DOHH2 (cell line): ENCODE data around the gene GALE.

Source experiments
- EZH2phosphoT487 ChIP-seq: fragments of 200-600 bp; sonication (generic); IDR thresholded peaks from 2 replicates; pipeline ENCODE4 v1.6.1; 2017; ENCODE audit warnings: borderline replicate concordance, mild to moderate bottlenecking, antibody characterized with exemption, low read length, moderate library complexity, mixed read lengths
- TF ChIP-seq, protein P1 (sequence below): fragments of 200-600 bp; sonication (generic); IDR thresholded peaks from one replicate; pipeline ENCODE4 v1.5.1; 2014; ENCODE audit warnings: antibody characterized with exemption, mild to moderate bottlenecking, low read depth, low read length; ENCODE audit not compliant: poor library complexity, severe bottlenecking

DNA sequence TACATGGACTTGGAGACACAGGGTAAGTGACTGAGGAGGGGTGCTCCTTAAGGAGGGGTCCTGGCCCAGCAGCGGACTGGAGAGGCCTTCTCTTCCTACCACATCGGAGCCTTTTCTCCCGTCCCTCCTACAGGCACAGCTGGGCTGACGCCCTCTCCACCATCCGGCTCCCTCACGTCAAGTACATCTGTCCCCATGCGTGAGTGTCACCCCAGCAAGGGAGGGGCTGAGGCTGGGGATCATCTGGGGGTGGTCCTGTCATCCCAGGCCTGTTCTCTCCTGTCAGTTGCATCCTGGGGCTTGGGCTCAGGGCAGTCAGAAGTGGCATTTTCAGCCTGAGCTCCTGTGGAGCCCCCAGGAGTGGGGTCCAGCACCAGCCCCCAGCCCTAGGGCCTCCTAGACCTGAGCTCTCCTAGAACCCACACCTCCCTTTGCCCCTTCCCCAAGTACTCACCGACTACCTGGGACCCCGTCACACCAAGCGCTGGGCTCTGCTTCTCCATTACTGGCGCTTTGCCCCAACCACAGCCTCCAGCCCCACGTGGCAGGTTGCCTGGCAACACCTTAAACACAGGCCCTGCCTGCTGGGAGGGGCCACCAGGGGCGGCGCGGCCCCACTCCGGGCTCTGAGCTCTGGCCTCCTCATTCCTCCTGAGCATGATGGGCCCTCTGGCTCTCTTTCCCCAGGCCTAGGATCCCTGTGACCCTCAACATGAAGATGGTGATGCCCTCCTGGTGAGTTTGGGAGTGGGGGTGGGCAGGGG, 7.4 kb downstream of the GALE start:
- TF ChIP-seq, protein P1, sequence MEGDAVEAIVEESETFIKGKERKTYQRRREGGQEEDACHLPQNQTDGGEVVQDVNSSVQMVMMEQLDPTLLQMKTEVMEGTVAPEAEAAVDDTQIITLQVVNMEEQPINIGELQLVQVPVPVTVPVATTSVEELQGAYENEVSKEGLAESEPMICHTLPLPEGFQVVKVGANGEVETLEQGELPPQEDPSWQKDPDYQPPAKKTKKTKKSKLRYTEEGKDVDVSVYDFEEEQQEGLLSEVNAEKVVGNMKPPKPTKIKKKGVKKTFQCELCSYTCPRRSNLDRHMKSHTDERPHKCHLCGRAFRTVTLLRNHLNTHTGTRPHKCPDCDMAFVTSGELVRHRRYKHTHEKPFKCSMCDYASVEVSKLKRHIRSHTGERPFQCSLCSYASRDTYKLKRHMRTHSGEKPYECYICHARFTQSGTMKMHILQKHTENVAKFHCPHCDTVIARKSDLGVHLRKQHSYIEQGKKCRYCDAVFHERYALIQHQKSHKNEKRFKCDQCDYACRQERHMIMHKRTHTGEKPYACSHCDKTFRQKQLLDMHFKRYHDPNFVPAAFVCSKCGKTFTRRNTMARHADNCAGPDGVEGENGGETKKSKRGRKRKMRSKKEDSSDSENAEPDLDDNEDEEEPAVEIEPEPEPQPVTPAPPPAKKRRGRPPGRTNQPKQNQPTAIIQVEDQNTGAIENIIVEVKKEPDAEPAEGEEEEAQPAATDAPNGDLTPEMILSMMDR, result no peak
- TF ChIP-seq EZH2phosphoT487, result no peak
